ENCODE data around the gene RFX1.

Gene RFX1

DNA sequence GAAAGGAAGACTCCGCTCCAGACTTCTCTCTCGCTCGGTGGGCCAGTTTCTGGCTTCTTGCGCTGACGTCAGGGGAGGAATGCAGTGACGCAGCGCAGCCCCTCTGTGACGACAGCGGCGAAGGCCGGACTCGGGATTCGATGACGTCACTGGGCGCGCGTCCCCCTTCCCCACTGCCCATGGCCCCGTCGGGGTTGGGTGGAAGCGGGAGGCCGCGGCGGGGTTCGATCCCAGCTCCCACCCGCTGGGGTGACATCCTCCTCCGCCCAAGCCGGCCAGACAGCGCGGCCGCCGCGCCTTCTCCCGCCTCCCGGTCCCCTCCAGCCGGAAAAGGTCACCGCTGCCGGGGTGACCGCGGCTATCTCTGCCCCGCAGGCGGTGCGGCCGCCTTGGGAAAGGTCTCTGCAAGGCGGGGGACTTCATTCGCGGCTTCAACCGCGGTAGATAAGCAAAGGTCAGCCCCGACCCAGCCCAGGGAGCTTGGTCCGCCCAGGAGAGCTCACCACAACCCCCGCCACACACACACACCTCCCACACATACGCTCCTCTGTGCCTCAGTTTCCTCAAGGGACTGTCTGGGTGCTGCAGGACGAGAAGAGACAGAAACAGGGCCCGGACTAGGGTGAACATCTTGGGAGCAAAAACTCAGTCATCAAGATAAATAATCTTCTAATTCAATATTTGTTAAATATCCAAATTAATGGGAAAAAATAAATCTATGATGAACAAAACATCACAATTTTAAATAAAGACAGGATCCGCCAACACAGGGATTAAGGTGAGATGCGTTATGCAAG is 844 bp upstream of the RFX1 start (continued):
- TF ChIP-seq FEZF1 (tag by site-specific recombination; IDR thresholded peaks at IDR 0.05) (0 out of 2 replicates have a peak, but pooled peaks have one; percentile 23), ZNF138 (tag by site-specific recombination; IDR thresholded peaks at IDR 0.05; ENCODE audit: borderline replicate concordance) (no peak), SETDB1 (IDR thresholded peaks at IDR 0.05; ENCODE audit: insufficient read length, low read length) (no peak), ZSCAN23 (tag by site-specific recombination; IDR thresholded peaks at IDR 0.05) (peak; percentile 92), ZNF239 (tag by site-specific recombination; IDR thresholded peaks at IDR 0.05) (no peak), ZNF133 (tag by site-specific recombination; IDR thresholded peaks at IDR 0.05) (no peak), ZNF518A (tag by site-specific recombination; conservative IDR thresholded peaks at IDR 0.05; ENCODE audit: low read depth) (peak; percentile 38; the same call in 1 of the 2 replicates), ZSCAN5A (tag by site-specific recombination; IDR thresholded peaks at IDR 0.05) (peak; percentile 98), ZNF350 (tag by site-specific recombination; IDR thresholded peaks at IDR 0.05) (no peak), ZNF223 (tag by site-specific recombination; IDR thresholded peaks at IDR 0.05) (no peak), ZNF664 (tag by site-specific recombination; IDR thresholded peaks at IDR 0.05) (peak; percentile 56; the same call in 1 of the 2 replicates), KLF16 (tag by site-specific recombination; IDR thresholded peaks at IDR 0.05) (peak; percentile 87), PRDM10 (tag by site-specific recombination; IDR thresholded peaks at IDR 0.05) (peak; percentile 97), HOXA7 (CRISPR knock-in tag; IDR thresholded peaks at IDR 0.05; ENCODE audit: borderline replicate concordance) (no peak), GLI4 (tag by site-specific recombination; IDR thresholded peaks at IDR 0.05) (peak; percentile 89), MYNN (tag by site-specific recombination; IDR thresholded peaks at IDR 0.05; ENCODE audit: borderline replicate concordance) (no peak), YY1 (tag by site-specific recombination; IDR thresholded peaks at IDR 0.05) (peak; percentile 77), ZIC2 (tag by site-specific recombination; IDR thresholded peaks at IDR 0.05) (peak; percentile 95), ZNF513 (tag by site-specific recombination; IDR thresholded peaks at IDR 0.05) (peak; percentile 67), ZNF184 (tag by site-specific recombination; IDR thresholded peaks at IDR 0.05) (peak; percentile 12; the same call in 1 of the 2 replicates), ZNF114 (tag by site-specific recombination; IDR thresholded peaks at IDR 0.05) (no peak), TRIM28 (IDR thresholded peaks at IDR 0.05; ENCODE audit: borderline replicate concordance, low read length) (no peak), ZBTB6 (tag by site-specific recombination; IDR thresholded peaks at IDR 0.05) (no peak)
- TF ChIP-seq, protein P1, sequence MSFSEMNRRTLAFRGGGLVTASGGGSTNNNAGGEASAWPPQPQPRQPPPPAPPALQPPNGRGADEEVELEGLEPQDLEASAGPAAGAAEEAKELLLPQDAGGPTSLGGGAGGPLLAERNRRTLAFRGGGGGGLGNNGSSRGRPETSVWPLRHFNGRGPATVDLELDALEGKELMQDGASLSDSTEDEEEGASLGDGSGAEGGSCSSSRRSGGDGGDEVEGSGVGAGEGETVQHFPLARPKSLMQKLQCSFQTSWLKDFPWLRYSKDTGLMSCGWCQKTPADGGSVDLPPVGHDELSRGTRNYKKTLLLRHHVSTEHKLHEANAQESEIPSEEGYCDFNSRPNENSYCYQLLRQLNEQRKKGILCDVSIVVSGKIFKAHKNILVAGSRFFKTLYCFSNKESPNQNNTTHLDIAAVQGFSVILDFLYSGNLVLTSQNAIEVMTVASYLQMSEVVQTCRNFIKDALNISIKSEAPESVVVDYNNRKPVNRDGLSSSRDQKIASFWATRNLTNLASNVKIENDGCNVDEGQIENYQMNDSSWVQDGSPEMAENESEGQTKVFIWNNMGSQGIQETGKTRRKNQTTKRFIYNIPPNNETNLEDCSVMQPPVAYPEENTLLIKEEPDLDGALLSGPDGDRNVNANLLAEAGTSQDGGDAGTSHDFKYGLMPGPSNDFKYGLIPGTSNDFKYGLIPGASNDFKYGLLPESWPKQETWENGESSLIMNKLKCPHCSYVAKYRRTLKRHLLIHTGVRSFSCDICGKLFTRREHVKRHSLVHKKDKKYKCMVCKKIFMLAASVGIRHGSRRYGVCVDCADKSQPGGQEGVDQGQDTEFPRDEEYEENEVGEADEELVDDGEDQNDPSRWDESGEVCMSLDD (tag by site-specific recombination; IDR thresholded peaks at IDR 0.05), result peak; percentile 99
